ENCODE data around the gene INTS13.
"Not testable (repeated sequence)": the region's sequence is repeated elsewhere in the genome, so short reads cannot be mapped to it uniquely, and the experiment has no call there.

The INTS13 gene

GRCh38 chr12:26870491-26871419 lies 67.0 kb downstream of the INTS13 start:
- DNase-seq = peak in 2 of 58 donors; percentile 1 to 5

GRCh38 chr12:26869908-26870459 lies 67.8 kb downstream of the INTS13 start:
- DNase-seq = no peak

- DNase-seq = no peak
These were observed 68.7 kb downstream of the INTS13 start for GRCh38 chr12:26869104-26869494.

- DNase-seq = no peak
These were observed 69.2 kb downstream of the INTS13 start for GRCh38 chr12:26868447-26869103.

GRCh38 chr12:26867080-26867479 lies 70.7 kb downstream of the INTS13 start:
- no peak for DNase-seq

- no peak for DNase-seq
These were observed 74.3 kb downstream of the INTS13 start for GRCh38 chr12:26863515-26863914.

GRCh38 chr12:26862787-26863186 lies 75.0 kb downstream of the INTS13 start:
- DNase-seq = not testable (repeated sequence)

- no peak for DNase-seq
These were observed 76.1 kb downstream of the INTS13 start for GRCh38 chr12:26861690-26862089.

GRCh38 chr12:26857465-26858176 lies 80.2 kb downstream of the INTS13 start:
- DNase-seq = no peak

GRCh38 chr12:26855337-26855736 lies 82.4 kb downstream of the INTS13 start:
- no peak for DNase-seq

All from anterior cingulate cortex (tissue), 58 donors.